HG03139 (cell line): ENCODE measurements around the gene CFAP99.
"Not testable (repeated sequence)": the region's sequence is repeated elsewhere in the genome, so short reads cannot be mapped to it uniquely, and the experiment has no call there.

Experiments
- ATAC-seq: cut with Tn5 transposase; IDR thresholded peaks from one replicate; pipeline ENCODE4 v1.9.1; 2021; ENCODE audit not compliant: unreplicated experiment

CFAP99 gene

DNA sequence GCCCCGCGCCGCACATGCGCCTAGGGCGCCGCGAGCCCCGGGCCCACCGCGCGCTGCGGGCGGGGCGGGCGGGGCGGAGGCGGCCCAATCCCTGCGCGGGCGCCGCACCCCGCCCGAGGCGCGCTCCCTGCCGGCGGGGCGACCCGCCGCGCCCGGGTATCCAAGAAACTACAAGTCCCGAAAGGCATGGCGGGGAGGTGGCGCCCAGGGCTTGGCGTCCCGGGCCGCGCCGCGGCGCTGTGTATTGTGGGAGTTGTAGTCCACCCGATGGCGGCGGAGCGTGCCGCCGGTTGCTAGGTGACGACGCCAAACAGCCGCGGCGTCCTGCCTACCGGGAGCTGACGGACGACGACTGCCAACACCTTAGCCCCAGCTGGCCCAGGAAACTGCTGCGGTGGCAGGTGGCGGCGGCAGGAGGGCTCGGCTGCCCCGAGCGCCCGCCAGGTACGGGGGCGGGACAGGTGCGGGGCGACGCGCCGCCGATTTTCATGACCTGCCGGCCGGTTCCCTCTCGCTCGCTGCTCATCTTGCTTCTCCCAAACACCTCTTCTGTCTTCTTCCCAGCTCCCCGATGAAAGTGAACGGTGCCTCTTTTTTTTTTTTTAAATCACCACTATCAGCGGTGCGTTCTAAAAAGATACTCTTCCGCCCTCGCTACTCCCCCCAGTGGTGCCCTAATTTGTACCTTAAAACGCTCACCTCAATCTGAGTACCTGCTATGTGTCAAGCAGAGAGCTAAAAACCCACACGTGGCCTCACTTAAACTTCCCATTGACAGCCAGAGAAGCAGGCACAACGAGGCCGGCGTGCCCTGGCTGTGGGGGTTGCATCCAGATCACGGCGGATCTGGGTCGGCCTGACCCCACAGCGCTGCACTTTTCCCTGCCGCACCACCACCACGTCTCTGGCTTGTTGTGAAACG is at the start of gene CFAP99:
Gene CFAP99, plus strand, starts transcription at position 306 of the 922 bp plus-strand sequence.
- ATAC-seq, result peak; percentile 88

DNA sequence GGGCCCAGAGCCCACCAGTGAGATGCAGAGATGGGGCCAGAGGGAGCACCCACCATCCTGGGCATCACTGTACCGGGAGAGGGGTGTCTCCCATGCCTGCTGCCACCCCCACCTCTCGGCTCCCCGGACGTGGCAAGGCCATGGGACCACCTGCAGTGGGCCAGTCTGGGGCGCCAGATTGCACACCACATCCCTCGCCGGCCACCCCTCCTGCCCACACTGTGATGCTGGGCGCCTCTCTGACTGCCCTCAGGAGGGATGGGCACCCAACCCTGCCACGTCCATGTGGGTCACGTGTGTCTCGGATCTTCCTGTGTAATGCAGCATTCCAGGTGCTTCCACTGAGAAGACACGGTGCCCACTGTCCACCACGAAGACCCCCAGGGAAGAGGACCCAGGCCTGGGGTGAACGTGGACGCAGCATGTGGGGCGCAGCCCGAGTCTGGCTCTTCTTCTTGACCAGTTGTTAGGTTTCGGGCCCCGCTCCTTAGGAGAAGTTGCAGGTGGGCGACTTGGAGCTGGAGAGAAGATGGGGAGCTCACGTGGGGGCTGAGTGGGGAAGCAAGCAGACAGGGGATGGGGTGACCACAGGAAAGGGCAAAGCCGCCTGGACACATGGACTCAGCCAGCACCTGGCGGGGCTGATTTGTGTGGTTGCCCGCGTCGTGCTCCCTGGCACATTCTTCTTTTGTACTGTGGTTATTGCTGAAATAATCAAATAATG is 48.0 kb upstream of the CFAP99 start:
- ATAC-seq, result no peak

DNA sequence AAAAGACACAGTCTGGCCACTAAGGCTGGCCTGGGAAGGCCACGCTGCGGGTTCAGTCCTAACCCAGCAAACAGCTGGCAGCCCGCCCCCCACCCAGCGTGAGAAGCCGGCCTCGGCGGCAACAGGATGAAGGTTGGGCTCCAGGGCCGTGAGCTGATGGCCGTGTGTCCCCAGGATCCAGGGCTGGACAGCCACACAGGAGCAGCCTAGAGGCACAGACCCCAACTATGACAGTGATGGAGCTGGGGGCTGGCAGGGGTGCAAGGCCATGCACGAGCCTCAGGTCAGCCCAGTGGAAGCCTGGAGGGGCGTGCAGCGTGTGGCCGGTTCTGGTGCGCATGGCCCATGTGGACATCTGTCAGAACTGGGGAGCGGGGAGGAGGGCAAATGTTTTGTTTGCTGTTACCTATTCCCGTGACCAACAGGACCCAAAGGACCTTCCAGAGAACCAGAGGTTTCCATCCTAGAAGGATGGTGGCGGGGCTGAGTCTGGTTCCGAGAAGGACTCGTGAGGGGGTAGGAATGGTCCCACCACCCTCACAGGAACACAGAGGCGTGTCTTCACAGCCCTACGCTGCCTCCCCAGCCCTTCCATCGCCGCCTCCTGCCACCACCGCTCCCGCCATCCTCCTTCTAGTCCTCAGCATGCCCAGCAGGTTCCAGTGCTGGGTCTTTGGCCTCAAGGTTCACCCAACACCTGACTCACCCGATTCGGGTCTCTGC is 46.8 kb upstream of the CFAP99 start:
- ATAC-seq, result no peak

- no peak for ATAC-seq
Observed at GRCh38 chr4:2372488-2373030, 46.2 kb upstream of the CFAP99 start.

- ATAC-seq, result no peak
Observed at GRCh38 chr4:2373532-2373931, 45.2 kb upstream of the CFAP99 start.

- no peak for ATAC-seq
Observed at GRCh38 chr4:2375427-2375826, 43.3 kb upstream of the CFAP99 start.

DNA sequence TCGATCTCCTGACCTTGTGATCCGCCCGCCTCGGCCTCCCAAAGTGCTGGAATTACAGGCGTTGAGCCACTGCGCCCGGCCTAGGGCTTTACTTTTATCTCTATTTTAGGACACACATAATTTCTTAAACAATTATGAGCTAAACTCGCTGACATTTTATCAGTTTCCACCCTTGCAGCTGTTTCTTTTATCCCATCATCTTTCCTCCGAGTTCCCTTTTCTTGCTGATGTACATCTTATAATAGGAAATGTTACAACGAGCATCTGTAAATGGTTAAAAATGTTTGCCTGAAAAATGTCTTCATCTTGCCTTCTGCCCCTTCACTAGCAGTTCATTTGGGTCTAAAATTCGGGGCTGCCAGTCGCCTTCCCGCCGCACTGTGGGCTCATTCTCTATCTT is 41.5 kb upstream of the CFAP99 start:
- ATAC-seq, result no peak

DNA sequence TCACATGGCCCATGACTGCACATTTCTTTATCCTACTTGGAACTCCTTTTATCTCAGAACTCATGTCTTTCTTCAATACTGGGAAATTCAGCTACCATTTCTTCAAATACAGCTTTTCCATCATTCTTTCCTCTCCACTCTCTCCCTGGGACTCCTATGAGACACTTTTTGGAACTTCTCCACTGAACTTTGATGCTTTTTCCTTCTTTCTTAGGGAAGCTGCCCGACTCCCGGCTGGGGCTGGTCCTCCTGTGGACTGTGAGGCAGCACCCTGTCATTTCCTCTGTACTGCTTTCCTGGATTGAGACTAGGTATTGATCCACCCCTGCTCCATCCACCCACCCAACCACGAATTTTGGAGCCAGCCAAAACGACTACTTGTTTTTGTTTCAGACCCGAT is 40.4 kb upstream of the CFAP99 start:
- no peak for ATAC-seq

DNA sequence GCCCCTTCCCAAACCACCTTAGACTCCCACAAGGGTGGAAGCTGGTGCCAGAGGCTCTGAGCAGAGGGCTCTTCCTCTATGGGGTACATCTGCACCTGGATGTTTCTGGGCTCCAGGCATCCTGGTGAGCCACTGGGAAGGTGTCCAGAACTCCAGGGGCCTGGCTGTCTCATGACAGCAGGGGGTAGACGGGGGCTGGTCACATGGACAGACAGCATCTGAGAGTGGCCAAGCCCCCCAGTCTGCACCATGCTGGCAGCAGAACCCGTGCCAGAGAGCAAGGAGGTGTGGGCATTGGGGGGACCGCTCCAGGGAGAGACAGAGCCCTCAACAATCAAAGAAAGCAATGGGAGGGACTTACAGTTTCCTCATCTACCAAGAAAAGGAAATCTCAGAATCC is 39.9 kb upstream of the CFAP99 start:
- ATAC-seq, result no peak

DNA sequence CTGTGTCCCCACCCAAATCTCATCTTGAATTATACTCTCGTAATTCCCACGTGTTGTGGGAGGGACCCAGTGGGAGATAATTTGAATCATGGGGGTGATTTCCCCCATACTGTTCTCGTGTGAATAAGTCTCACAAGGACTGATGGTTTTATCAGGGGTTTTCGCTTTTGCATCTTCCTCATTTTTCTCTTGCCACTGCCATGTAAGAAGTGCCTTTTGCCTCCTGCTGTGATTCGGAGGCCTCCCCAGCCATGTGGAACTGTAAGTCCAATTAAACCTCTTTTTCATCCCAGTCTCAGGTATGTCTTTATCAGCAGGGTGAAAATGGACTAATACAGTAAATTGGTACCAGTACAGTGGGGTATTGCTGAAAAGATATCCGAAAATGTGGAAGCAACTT is 38.2 kb upstream of the CFAP99 start:
- ATAC-seq, result not testable (repeated sequence)

DNA sequence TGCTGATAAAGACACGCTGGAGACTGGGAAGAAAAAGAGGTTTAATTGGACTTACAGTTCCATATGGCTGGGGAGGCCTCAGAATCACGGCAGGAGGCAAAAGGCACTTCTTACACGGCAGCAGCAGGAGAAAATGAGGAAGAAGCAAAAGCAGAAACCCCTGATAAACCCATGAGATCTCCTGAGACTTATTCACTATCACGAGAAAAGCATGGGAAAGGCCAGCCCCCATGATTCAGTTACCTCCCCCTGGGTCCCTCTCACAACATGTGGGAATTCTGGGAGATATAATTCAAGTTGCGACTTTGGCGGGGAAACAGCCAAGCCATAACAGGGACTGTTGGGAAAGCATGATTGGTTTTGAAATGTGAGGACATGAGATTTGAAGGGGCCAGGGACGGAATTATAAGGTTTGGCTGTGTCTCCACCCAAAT is 36.0 kb upstream of the CFAP99 start:
- ATAC-seq, result not testable (repeated sequence)

DNA sequence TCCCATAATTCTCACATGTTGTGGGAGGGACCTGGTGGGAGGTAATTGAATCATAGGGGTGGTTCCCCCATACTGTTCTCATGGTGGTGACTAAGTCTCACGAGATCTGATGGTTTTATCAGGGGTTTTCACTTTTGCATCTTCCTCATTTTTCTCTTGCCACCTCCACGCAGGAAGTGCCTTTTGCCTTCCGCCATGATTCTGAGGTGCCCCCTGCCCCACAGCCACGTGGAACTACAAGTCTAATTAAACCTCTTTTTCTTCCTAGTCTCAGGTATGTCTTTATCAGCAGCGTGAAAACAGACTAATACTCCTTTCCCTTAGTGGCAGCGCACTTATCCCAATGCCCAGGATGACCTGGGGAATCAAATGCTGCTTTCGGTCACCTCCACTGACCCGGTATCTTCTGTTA is 35.5 kb upstream of the CFAP99 start:
- not testable (repeated sequence) for ATAC-seq

- no peak for ATAC-seq
Observed at GRCh38 chr4:2383760-2384159, 35.0 kb upstream of the CFAP99 start.

DNA sequence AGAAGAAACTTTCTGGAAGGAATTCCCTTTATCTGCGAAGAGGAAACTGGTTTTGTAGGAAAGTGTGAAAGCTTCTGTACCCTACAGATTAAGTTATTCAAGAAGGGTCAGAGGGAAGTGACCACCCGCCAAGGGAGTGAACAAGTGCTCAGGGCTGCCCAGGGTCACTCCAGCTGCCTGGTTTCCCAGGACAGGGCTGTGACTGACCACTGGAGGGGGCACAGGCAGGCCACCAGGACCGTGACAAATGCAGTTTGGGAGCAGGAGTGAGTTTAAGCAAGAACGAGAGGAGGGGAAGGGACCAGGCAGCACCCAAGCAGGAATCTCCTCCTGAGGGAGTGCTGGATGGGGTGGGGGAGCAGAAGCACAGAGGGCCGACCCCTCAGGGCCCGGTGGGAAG is 34.5 kb upstream of the CFAP99 start:
- ATAC-seq, result no peak

DNA sequence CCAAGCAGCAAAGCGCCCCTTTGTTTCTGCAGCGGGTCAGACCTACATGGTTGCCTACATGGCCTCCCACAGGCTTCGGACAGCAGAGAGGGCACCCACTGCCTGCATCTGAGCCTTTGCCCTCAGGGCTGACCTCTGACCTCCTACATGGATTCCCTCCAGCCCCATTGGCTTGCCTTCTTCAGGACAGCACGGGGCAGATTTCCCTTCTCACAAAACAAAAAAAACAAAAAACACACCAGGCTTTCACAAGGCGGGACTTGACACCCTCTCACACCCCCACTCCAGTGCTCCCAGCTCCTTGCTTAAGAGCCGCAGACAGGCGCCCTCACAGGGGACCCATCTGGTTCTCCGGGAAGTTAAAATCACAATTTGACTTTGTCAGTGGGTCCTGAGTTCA is 33.2 kb upstream of the CFAP99 start:
- ATAC-seq, result no peak

DNA sequence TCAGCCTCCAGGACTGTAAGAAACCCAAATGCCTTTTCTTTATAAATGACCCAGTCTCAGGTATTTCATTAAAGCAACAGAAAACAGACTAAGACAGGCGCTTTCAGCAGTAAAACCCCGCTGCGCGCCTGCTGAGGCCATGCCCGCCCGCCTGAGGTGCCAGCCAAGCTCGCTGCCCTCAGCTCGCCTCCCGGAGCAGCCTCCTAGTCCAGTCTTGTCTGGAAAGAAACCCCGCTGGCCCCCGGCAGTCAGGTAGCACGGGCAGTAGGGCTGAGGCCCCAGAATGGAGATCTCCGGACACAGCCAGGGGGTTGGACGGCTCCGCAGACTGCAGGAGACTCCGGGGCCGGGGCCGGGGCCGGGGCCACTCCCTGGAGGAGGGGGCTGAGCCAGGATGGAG is 32.0 kb upstream of the CFAP99 start:
- no peak for ATAC-seq

- no peak for ATAC-seq
Observed at GRCh38 chr4:2387218-2387617, 31.5 kb upstream of the CFAP99 start.

GRCh38 chr4:2387829-2388228 is 30.9 kb upstream of the CFAP99 start:
- ATAC-seq, result no peak

DNA sequence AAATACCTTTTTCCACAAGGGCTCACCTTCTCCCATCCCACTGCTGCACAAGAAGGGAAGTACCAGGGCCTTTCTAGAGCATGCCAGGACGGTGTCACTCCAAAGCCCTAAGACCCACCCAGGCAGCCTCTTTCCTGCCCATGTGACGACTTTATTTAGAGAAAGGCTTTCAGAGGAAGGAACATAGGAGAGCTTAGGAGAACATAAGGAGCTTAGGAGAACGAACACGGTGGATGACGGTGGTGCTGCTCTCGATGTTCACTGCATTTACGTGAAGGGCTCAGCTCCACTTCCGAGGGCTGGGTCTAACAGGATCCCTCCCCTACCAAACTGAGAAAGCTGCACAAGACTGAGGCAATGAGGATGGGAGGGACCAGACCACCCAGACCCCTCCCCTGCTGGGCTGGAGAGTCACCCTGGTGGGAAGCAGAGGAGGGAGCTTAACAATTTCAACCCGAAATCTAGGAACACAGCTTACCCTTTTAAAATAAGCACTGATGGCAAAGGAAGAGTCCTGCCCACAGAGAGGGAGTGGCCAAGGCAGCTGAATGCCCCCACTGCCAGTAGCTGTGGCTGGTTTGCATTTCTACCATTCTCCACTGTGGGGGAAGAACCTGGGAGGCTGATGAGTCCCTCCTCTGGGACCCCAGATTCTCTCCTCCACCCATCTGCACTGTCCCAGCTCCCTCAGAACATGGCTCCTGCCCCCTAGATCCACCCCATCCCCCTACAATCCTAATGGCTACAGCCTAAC is 30.1 kb upstream of the CFAP99 start:
- no peak for ATAC-seq

- ATAC-seq, result no peak
Observed at GRCh38 chr4:2389691-2390090, 29.1 kb upstream of the CFAP99 start.
